ENCODE measurements around the gene RUNX2.
A peak's percentile ranks its signal among the peaks of the same experiment; 100 is the strongest.

The RUNX2 gene

GRCh38 chr6:45450831-45451230 is 122.7 kb downstream of the RUNX2 start:
- TF ChIP-seq ZNF585B (tag by site-specific recombination; IDR thresholded peaks at IDR 0.05) = no peak
- TF ChIP-seq, protein P1, sequence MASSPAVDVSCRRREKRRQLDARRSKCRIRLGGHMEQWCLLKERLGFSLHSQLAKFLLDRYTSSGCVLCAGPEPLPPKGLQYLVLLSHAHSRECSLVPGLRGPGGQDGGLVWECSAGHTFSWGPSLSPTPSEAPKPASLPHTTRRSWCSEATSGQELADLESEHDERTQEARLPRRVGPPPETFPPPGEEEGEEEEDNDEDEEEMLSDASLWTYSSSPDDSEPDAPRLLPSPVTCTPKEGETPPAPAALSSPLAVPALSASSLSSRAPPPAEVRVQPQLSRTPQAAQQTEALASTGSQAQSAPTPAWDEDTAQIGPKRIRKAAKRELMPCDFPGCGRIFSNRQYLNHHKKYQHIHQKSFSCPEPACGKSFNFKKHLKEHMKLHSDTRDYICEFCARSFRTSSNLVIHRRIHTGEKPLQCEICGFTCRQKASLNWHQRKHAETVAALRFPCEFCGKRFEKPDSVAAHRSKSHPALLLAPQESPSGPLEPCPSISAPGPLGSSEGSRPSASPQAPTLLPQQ (tag by site-specific recombination; IDR thresholded peaks at IDR 0.05) = no peak
- TF ChIP-seq ZNF37A (tag by site-specific recombination; IDR thresholded peaks at IDR 0.05) = no peak
- no peak for TF ChIP-seq FEZF1 (tag by site-specific recombination; IDR thresholded peaks at IDR 0.05)
- TF ChIP-seq AEBP2 (tag by site-specific recombination; IDR thresholded peaks at IDR 0.05; ENCODE audit: borderline replicate concordance) = no peak
- TF ChIP-seq ZNF777 (tag by site-specific recombination; IDR thresholded peaks at IDR 0.05; ENCODE audit: borderline replicate concordance) = no peak
- no peak for TF ChIP-seq ZEB2 (tag by site-specific recombination; IDR thresholded peaks at IDR 0.05)
- ChIA-PET CTCF (interaction anchor here (0.9 to 1.3 kb wide), 2 partner anchors 204 to 264 kb away, joined by 3 to 4 read pairs; no protein-coding TSS in a partner anchor), POLR2A (no interaction called here)
- no peaks in the 10 kb centered on the region for H3K36me3 ChIP-seq (ENCODE audit: control insufficient read depth in 2 of 2, insufficient read depth in 1 of 2, low read length in 2 of 2)
- no peak overlapping the region for H3K4me3 ChIP-seq (ENCODE audit: low read depth, low read length)
- no peaks in the 10 kb centered on the region for H3K9me3 ChIP-seq (ENCODE audit: control insufficient read depth, insufficient read depth, low read depth, low read length)
- peaks cover 26% of the 10 kb centered on the region for H3K4me1 ChIP-seq (ENCODE audit: control insufficient read depth, insufficient read depth, low read length)
- no peak overlapping the region for H3K27ac ChIP-seq (ENCODE audit: extremely low read depth, low read depth, low read length)

- no peaks in the 10 kb centered on the region for H3K9me3 ChIP-seq (ENCODE audit: control insufficient read depth, insufficient read depth, low read depth, low read length)
- no peaks in the 10 kb centered on the region for H3K36me3 ChIP-seq (ENCODE audit: control insufficient read depth in 2 of 2, insufficient read depth in 1 of 2, low read length in 2 of 2)
- no peak overlapping the region for H3K27ac ChIP-seq (ENCODE audit: extremely low read depth, low read depth, low read length)
- CTCF ChIA-PET = interaction anchor here (0.6 kb wide), 2 partner anchors 800 to 984 kb away, joined by 3 to 6 read pairs; no protein-coding TSS in a partner anchor
- POLR2A ChIA-PET = no interaction called here
- H3K4me1 ChIP-seq (ENCODE audit: control insufficient read depth, insufficient read depth, low read length) = peaks cover 18% of the 10 kb centered on the region
- no peak overlapping the region for H3K4me3 ChIP-seq (ENCODE audit: low read depth, low read length)
- TF ChIP-seq KLF7 (tag by site-specific recombination; IDR thresholded peaks at IDR 0.05; ENCODE audit: borderline replicate concordance) (no peak), TCF7L2 (IDR thresholded peaks at IDR 0.05; ENCODE audit: borderline replicate concordance, low read depth, low read length) (no peak), ZNF843 (tag by site-specific recombination; IDR thresholded peaks at IDR 0.05) (no peak), ZNF629 (tag by site-specific recombination; IDR thresholded peaks at IDR 0.05) (peak; percentile 48), ZBTB7A (tag by site-specific recombination; IDR thresholded peaks at IDR 0.05; ENCODE audit: low read depth) (no peak), ZNF596 (tag by site-specific recombination; IDR thresholded peaks at IDR 0.05) (no peak), KLF16 (tag by site-specific recombination; IDR thresholded peaks at IDR 0.05) (no peak), ZNF785 (tag by site-specific recombination; IDR thresholded peaks at IDR 0.05) (no peak), ZNF530 (tag by site-specific recombination; IDR thresholded peaks at IDR 0.05; ENCODE audit: low read depth) (no peak), PRDM10 (tag by site-specific recombination; IDR thresholded peaks at IDR 0.05) (peak; percentile 88), ZBTB17 (tag by site-specific recombination; IDR thresholded peaks at IDR 0.05) (0 out of 2 replicates have a peak, but pooled peaks have one; percentile 14), ZNF416 (tag by site-specific recombination; IDR thresholded peaks at IDR 0.05) (no peak), ZNF354C (tag by site-specific recombination; IDR thresholded peaks at IDR 0.05; ENCODE audit: borderline replicate concordance, low read depth) (no peak)
- TF ChIP-seq, protein P2, sequence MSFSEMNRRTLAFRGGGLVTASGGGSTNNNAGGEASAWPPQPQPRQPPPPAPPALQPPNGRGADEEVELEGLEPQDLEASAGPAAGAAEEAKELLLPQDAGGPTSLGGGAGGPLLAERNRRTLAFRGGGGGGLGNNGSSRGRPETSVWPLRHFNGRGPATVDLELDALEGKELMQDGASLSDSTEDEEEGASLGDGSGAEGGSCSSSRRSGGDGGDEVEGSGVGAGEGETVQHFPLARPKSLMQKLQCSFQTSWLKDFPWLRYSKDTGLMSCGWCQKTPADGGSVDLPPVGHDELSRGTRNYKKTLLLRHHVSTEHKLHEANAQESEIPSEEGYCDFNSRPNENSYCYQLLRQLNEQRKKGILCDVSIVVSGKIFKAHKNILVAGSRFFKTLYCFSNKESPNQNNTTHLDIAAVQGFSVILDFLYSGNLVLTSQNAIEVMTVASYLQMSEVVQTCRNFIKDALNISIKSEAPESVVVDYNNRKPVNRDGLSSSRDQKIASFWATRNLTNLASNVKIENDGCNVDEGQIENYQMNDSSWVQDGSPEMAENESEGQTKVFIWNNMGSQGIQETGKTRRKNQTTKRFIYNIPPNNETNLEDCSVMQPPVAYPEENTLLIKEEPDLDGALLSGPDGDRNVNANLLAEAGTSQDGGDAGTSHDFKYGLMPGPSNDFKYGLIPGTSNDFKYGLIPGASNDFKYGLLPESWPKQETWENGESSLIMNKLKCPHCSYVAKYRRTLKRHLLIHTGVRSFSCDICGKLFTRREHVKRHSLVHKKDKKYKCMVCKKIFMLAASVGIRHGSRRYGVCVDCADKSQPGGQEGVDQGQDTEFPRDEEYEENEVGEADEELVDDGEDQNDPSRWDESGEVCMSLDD (tag by site-specific recombination; IDR thresholded peaks at IDR 0.05) = no peak
- TF ChIP-seq, protein P3, sequence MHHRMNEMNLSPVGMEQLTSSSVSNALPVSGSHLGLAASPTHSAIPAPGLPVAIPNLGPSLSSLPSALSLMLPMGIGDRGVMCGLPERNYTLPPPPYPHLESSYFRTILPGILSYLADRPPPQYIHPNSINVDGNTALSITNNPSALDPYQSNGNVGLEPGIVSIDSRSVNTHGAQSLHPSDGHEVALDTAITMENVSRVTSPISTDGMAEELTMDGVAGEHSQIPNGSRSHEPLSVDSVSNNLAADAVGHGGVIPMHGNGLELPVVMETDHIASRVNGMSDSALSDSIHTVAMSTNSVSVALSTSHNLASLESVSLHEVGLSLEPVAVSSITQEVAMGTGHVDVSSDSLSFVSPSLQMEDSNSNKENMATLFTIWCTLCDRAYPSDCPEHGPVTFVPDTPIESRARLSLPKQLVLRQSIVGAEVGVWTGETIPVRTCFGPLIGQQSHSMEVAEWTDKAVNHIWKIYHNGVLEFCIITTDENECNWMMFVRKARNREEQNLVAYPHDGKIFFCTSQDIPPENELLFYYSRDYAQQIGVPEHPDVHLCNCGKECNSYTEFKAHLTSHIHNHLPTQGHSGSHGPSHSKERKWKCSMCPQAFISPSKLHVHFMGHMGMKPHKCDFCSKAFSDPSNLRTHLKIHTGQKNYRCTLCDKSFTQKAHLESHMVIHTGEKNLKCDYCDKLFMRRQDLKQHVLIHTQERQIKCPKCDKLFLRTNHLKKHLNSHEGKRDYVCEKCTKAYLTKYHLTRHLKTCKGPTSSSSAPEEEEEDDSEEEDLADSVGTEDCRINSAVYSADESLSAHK (tag by site-specific recombination; IDR thresholded peaks at IDR 0.05) = no peak
These were observed 126.1 kb downstream of the RUNX2 start for GRCh38 chr6:45454008-45454911.
